ENCODE data around the gene SLC2A4. TPM values are rescaled to one million over a fixed set of nuclear protein-coding genes. Genes with fewer than 3 reads are reported as not detected.

Gene SLC2A4
- total RNA-seq, 1 donor from 2014 or later = 0.16 TPM

Other genes with a start within 250 kb of the SLC2A4 start
- 0.26 and 0.47 TPM in 2 replicates for gene SLC16A13, start 245.7 kb upstream of the SLC2A4 start, total RNA-seq
- 0.16 and 0.26 TPM in 2 replicates for gene SLC16A11, start 237.6 kb upstream of the SLC2A4 start, total RNA-seq
- gene CLEC10A, start 201.5 kb upstream of the SLC2A4 start, total RNA-seq = not detected in 2 replicates
- not detected in 2 replicates for gene ASGR2, start 166.9 kb upstream of the SLC2A4 start, total RNA-seq
- gene ASGR1, start 102.3 kb upstream of the SLC2A4 start, total RNA-seq = 0.86 and 1.6 TPM in 2 replicates
- gene DLG4, start 61.9 kb upstream of the SLC2A4 start, total RNA-seq = 14.3 and 16.3 TPM in 2 replicates
- gene ACADVL, start 61.8 kb upstream of the SLC2A4 start, total RNA-seq = 233 and 286 TPM in 2 replicates
- gene DVL2, start 47.2 kb upstream of the SLC2A4 start, total RNA-seq = 106 and 115 TPM in 2 replicates
- 29.5 and 39.6 TPM in 2 replicates for gene PHF23, start 42.3 kb upstream of the SLC2A4 start, total RNA-seq
- 192 and 205 TPM in 2 replicates for gene GABARAP, start 39.3 kb upstream of the SLC2A4 start, total RNA-seq
- 19.1 and 23.0 TPM in 2 replicates for gene CTDNEP1, start 30.0 kb upstream of the SLC2A4 start, total RNA-seq
- 19.9 and 22.9 TPM in 2 replicates for gene ELP5, start 29.5 kb upstream of the SLC2A4 start, total RNA-seq
- 4.2 and 16.5 TPM in 2 replicates for gene CLDN7, start 19.2 kb upstream of the SLC2A4 start, total RNA-seq
- gene YBX2, start 12.9 kb downstream of the SLC2A4 start, total RNA-seq = 0.09 TPM in 1 of 2 replicates, not detected in the other
- 435 and 499 TPM in 2 replicates for gene EIF5A, start 25.9 kb downstream of the SLC2A4 start, total RNA-seq
- gene GPS2, start 33.6 kb downstream of the SLC2A4 start, total RNA-seq = 22.5 and 47.1 TPM in 2 replicates
- gene NEURL4, start 47.6 kb downstream of the SLC2A4 start, total RNA-seq = 18.9 and 25.7 TPM in 2 replicates
- 3.3 and 5.2 TPM in 2 replicates for gene ACAP1, start 54.8 kb downstream of the SLC2A4 start, total RNA-seq
- 4.6 and 5.4 TPM in 2 replicates for gene KCTD11, start 70.4 kb downstream of the SLC2A4 start, total RNA-seq
- gene TMEM95, start 73.4 kb downstream of the SLC2A4 start, total RNA-seq = not detected in 2 replicates
- gene TNK1, start 99.4 kb downstream of the SLC2A4 start, total RNA-seq = 0.09 and 0.32 TPM in 2 replicates
- 15.5 and 15.9 TPM in 2 replicates for gene PLSCR3, start 112.8 kb downstream of the SLC2A4 start, total RNA-seq
- 70.3 and 140 TPM in 2 replicates for gene TMEM256, start 122.4 kb downstream of the SLC2A4 start, total RNA-seq
- gene NLGN2, start 126.1 kb downstream of the SLC2A4 start, total RNA-seq = 6.8 and 7.1 TPM in 2 replicates
- 0.16 TPM in 1 of 2 replicates, not detected in the other for gene SPEM1, start 138.6 kb downstream of the SLC2A4 start, total RNA-seq
- not detected in 2 replicates for gene SPEM2, start 143.9 kb downstream of the SLC2A4 start, total RNA-seq
- gene SPEM3, start 147.1 kb downstream of the SLC2A4 start, total RNA-seq = not detected in 2 replicates
- 0.60 and 2.4 TPM in 2 replicates for gene TMEM102, start 153.7 kb downstream of the SLC2A4 start, total RNA-seq
- gene FGF11, start 157.8 kb downstream of the SLC2A4 start, total RNA-seq = 1.0 and 1.1 TPM in 2 replicates
- gene CHRNB1, start 163.3 kb downstream of the SLC2A4 start, total RNA-seq = 8.8 and 10.1 TPM in 2 replicates
- gene ZBTB4, start 197.9 kb downstream of the SLC2A4 start, total RNA-seq = 12.5 and 16.4 TPM in 2 replicates
- not detected in 2 replicates for gene SLC35G6, start 199.7 kb downstream of the SLC2A4 start, total RNA-seq
- gene POLR2A, start 202.6 kb downstream of the SLC2A4 start, total RNA-seq = 107 and 113 TPM in 2 replicates

All from bronchial smooth muscle cell (primary cell).